GM12874 (cell line): ENCODE data around the gene ANKRD13A.

Experiments used
- TF ChIP-seq, protein P1 (sequence below): IDR thresholded peaks from 2 replicates; pipeline ENCODE4 v1.5.1; 2011; ENCODE audit warnings: low read depth, mild to moderate bottlenecking, control low read depth, low read length, moderate library complexity; ENCODE audit not compliant: insufficient read depth

The ANKRD13A gene

GRCh38 chr12:110042264-110042663, 43.0 kb downstream of the ANKRD13A start:
- TF ChIP-seq, protein P1, sequence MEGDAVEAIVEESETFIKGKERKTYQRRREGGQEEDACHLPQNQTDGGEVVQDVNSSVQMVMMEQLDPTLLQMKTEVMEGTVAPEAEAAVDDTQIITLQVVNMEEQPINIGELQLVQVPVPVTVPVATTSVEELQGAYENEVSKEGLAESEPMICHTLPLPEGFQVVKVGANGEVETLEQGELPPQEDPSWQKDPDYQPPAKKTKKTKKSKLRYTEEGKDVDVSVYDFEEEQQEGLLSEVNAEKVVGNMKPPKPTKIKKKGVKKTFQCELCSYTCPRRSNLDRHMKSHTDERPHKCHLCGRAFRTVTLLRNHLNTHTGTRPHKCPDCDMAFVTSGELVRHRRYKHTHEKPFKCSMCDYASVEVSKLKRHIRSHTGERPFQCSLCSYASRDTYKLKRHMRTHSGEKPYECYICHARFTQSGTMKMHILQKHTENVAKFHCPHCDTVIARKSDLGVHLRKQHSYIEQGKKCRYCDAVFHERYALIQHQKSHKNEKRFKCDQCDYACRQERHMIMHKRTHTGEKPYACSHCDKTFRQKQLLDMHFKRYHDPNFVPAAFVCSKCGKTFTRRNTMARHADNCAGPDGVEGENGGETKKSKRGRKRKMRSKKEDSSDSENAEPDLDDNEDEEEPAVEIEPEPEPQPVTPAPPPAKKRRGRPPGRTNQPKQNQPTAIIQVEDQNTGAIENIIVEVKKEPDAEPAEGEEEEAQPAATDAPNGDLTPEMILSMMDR: no peak

GRCh38 chr12:110046451-110047187, 47.4 kb downstream of the ANKRD13A start:
- TF ChIP-seq, protein P1: no peak

- TF ChIP-seq, protein P1: no peak
These were observed 48.2 kb downstream of the ANKRD13A start for GRCh38 chr12:110047297-110047940.

DNA sequence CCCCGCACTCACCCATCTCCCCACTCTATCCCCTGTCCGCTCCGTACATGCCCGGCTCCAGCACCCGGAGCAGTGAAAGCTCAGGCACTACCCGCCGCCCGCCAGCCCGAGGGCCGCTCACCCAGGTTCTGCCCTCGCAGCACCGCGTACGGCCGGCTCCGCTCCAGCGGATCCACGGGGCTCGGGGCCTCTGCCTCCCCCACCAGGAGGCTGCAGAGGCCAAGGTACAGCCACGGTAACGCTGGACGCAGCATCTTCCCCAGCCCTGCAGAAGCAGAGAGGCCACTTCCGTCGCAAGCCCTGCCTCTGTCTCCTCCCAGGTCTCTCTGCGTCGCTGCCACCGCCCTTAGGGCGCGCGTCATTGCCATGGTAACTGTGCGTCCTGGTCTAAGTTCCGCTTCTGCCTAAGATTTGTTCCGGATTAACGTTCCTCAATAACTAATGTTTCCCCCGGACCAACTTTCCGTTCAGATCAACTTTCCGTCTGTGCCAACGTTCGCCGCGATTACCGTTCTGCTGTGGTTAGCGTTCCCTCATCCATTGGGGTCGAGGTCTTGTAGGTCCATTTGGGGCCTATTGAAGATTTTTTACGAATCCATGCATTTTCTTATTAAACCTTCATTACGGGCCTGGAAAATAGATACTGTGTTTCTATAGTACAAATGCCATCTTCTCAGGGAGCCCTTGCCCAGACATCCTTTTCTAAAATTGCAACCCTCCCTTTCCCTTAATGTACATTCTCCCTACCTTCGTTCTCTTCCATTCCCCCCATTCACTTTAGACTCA, 49.2 kb downstream of the ANKRD13A start, which contains the start of gene C12orf76:
TSS of gene C12orf76 (minus strand) at position 281 of the 786 bp plus-strand sequence. CDS start at position 254, 27 bp downstream.
- TF ChIP-seq, protein P1: no peak

GRCh38 chr12:110050927-110051326, 51.7 kb downstream of the ANKRD13A start:
- TF ChIP-seq, protein P1: no peak

- TF ChIP-seq, protein P1: no peak
These were observed 59.8 kb downstream of the ANKRD13A start for GRCh38 chr12:110058875-110059615.
